HCT116 (cell line): ENCODE measurements around the gene ESRRA.

Source experiments
- ATF3 ChIP-seq: IDR thresholded peaks from 2 replicates; pipeline ENCODE4 v1.6.1; 2012
- EZH2 ChIP-seq: fragments of 200-600 bp; sonication (generic); IDR thresholded peaks from 2 replicates; pipeline ENCODE4 v1.6.1; 2017; ENCODE audit warnings: antibody characterized with exemption, mixed run types
- EZH2phosphoT487 ChIP-seq: fragments of 200-600 bp; IDR thresholded peaks from 2 replicates; pipeline ENCODE4 v1.6.1; 2018; ENCODE audit warnings: antibody characterized with exemption, borderline replicate concordance
- FOSL1 ChIP-seq: IDR thresholded peaks from 2 replicates; pipeline ENCODE4 v1.6.1; 2012; ENCODE audit warnings: low read depth
- JUND ChIP-seq: IDR thresholded peaks from 2 replicates; pipeline ENCODE4 v1.6.1; 2012
- POLR2A ChIP-seq: IDR thresholded peaks from 2 replicates; pipeline ENCODE4 v1.7.0; 2011; ENCODE audit warnings: borderline replicate concordance; ENCODE audit not compliant: insufficient read depth, insufficient read length; ENCODE audit errors: extremely low read depth
- POLR2AphosphoS5 ChIP-seq: IDR thresholded peaks from 2 replicates; pipeline ENCODE4 v1.6.1; 2011; ENCODE audit warnings: mild to moderate bottlenecking, low read depth, low read length, moderate library complexity
- RAD21 ChIP-seq: IDR thresholded peaks from 2 replicates; pipeline ENCODE4 v1.6.1; 2012; ENCODE audit warnings: low read depth, mild to moderate bottlenecking
- SIN3A ChIP-seq: IDR thresholded peaks from 2 replicates; pipeline ENCODE4 v1.6.1; 2012; ENCODE audit warnings: low read depth
- SRF ChIP-seq: IDR thresholded peaks from 2 replicates; pipeline ENCODE4 v1.6.1; 2012; ENCODE audit warnings: low read depth
- ZNF274 ChIP-seq: fragments of 200-500 bp; sonication (Bioruptor generic); IDR thresholded peaks from 2 replicates; pipeline ENCODE4 v1.6.1; 2014; ENCODE audit warnings: mild to moderate bottlenecking, low read depth, low read length, inconsistent platforms
- TF ChIP-seq, protein P1 (sequence below), 3 experiments: fragments of 200-600 bp in 1 of 3; sonication (generic) in 1 of 3; IDR thresholded peaks in 2 of 3; conservative IDR thresholded peaks in 1 of 3; 2 replicates each; pipeline ENCODE4 v1.5.1; 2012 to 2017; ENCODE audit warnings: low read depth in 2 of 3, low read length in 2 of 3, antibody characterized with exemption in 1 of 3, borderline replicate concordance in 1 of 3, control low read depth in 1 of 3, mild to moderate bottlenecking in 1 of 3, mixed read lengths in 1 of 3, mixed run types in 1 of 3, moderate library complexity in 1 of 3; ENCODE audit not compliant: insufficient read depth in 1 of 3
- TF ChIP-seq, protein P2 (sequence below): IDR thresholded peaks from 2 replicates; pipeline ENCODE4 v1.6.1; 2011; ENCODE audit warnings: mild to moderate bottlenecking, low read length, moderate library complexity; ENCODE audit not compliant: insufficient replicate concordance; ENCODE audit errors: extremely low read depth
- TF ChIP-seq, protein P3 (sequence below): IDR thresholded peaks from 2 replicates; pipeline ENCODE4 v1.6.1; 2012; ENCODE audit warnings: low read depth

DNA sequence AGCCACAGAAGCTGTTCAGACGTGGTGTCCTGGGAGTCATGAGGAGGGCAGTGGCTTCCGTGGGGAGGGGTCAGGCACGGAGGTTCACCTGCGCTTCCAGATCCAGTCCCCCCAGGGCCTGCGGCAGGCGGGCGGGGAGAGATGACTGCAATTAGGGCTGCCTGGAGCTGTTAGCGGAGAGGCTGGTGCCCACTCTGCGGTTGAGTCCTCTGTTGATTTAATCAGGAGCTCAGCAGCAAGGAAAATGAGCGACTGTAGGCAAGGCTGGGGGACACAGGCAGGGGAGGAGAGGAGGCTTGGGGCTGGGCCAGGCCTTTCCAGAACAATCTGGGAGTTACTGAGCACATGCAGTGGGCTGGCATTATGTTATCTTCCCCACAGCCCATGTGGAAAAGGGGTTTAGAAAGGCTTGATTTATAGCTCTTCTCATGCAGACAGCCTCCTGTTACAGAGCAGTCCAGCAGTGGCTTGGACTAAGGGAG, 40.9 kb upstream of the ESRRA start:
- TF ChIP-seq, protein P1, sequence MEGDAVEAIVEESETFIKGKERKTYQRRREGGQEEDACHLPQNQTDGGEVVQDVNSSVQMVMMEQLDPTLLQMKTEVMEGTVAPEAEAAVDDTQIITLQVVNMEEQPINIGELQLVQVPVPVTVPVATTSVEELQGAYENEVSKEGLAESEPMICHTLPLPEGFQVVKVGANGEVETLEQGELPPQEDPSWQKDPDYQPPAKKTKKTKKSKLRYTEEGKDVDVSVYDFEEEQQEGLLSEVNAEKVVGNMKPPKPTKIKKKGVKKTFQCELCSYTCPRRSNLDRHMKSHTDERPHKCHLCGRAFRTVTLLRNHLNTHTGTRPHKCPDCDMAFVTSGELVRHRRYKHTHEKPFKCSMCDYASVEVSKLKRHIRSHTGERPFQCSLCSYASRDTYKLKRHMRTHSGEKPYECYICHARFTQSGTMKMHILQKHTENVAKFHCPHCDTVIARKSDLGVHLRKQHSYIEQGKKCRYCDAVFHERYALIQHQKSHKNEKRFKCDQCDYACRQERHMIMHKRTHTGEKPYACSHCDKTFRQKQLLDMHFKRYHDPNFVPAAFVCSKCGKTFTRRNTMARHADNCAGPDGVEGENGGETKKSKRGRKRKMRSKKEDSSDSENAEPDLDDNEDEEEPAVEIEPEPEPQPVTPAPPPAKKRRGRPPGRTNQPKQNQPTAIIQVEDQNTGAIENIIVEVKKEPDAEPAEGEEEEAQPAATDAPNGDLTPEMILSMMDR (IDR thresholded peaks at IDR 0.05 in 2 of 3, conservative IDR thresholded peaks at IDR 0.05 in 1 of 3; ENCODE audit: borderline replicate concordance in 1 of 3, insufficient read depth in 1 of 3, low read depth in 2 of 3, low read length in 2 of 3) = no peak
- no peak for TF ChIP-seq EZH2
- TF ChIP-seq, protein P2, sequence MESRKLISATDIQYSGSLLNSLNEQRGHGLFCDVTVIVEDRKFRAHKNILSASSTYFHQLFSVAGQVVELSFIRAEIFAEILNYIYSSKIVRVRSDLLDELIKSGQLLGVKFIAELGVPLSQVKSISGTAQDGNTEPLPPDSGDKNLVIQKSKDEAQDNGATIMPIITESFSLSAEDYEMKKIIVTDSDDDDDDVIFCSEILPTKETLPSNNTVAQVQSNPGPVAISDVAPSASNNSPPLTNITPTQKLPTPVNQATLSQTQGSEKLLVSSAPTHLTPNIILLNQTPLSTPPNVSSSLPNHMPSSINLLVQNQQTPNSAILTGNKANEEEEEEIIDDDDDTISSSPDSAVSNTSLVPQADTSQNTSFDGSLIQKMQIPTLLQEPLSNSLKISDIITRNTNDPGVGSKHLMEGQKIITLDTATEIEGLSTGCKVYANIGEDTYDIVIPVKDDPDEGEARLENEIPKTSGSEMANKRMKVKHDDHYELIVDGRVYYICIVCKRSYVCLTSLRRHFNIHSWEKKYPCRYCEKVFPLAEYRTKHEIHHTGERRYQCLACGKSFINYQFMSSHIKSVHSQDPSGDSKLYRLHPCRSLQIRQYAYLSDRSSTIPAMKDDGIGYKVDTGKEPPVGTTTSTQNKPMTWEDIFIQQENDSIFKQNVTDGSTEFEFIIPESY = no peak
- TF ChIP-seq, protein P3, sequence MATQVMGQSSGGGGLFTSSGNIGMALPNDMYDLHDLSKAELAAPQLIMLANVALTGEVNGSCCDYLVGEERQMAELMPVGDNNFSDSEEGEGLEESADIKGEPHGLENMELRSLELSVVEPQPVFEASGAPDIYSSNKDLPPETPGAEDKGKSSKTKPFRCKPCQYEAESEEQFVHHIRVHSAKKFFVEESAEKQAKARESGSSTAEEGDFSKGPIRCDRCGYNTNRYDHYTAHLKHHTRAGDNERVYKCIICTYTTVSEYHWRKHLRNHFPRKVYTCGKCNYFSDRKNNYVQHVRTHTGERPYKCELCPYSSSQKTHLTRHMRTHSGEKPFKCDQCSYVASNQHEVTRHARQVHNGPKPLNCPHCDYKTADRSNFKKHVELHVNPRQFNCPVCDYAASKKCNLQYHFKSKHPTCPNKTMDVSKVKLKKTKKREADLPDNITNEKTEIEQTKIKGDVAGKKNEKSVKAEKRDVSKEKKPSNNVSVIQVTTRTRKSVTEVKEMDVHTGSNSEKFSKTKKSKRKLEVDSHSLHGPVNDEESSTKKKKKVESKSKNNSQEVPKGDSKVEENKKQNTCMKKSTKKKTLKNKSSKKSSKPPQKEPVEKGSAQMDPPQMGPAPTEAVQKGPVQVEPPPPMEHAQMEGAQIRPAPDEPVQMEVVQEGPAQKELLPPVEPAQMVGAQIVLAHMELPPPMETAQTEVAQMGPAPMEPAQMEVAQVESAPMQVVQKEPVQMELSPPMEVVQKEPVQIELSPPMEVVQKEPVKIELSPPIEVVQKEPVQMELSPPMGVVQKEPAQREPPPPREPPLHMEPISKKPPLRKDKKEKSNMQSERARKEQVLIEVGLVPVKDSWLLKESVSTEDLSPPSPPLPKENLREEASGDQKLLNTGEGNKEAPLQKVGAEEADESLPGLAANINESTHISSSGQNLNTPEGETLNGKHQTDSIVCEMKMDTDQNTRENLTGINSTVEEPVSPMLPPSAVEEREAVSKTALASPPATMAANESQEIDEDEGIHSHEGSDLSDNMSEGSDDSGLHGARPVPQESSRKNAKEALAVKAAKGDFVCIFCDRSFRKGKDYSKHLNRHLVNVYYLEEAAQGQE = no peak
- TF ChIP-seq RAD21 = no peak
- TF ChIP-seq FOSL1 = no peak
- TF ChIP-seq POLR2A = no peak
- no peak for TF ChIP-seq ZNF274
- no peak for TF ChIP-seq SRF
- TF ChIP-seq POLR2AphosphoS5 = no peak
- no peak for TF ChIP-seq EZH2phosphoT487
- no peak for TF ChIP-seq JUND
- no peak for TF ChIP-seq SIN3A
- no peak for TF ChIP-seq ATF3
